HuH-7.5 (cell line): ENCODE data around the gene C1QTNF8.
"Not testable (repeated sequence)": the region's sequence is repeated elsewhere in the genome, so short reads cannot be mapped to it uniquely, and the experiment has no call there.

Experiments used
- DNase-seq: peaks from one replicate; pipeline ENCODE4 v3.0.0; 2011; ENCODE audit warnings: low spot score

The C1QTNF8 gene

DNA sequence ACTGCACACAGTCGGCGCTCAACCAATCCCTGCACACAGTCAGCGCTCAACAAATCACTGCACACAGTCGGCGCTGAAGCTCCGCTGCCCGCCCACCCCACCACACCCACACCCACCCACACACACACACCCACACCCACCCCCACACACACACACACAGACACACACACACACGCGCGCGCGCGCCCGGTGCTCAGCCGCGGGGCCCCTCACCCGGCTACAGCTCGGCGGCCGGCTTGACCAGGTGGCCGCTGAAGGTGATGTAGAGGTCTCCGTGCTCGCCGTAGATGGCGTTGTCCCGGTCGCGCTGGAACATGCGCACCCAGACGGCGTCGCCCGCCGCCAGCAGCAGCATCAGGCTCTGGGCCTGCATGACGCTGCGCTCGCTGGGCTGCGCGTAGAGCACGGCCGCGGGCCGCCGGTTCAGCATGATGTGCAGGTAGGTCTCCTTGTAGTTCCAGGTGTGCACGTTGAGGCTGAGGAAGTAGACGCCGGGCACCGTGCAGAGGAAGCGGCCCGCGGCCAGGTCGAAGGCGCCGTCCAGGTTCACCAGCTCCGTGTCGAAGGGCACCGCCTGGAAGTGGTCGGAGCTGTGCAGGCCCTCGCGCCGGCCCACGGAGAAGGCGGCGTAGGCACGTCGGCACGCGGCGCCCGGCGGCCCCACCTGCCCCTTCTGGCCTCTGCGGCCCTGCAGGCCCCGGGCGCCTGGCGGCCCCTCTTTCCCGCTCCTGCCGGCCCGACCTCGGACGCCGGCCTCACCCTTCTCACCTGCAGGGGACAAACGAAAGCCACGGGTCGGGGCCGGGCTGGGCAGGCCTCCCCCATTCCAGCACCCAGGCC is 2.5 kb downstream of the C1QTNF8 start:
- no peak for DNase-seq

DNA sequence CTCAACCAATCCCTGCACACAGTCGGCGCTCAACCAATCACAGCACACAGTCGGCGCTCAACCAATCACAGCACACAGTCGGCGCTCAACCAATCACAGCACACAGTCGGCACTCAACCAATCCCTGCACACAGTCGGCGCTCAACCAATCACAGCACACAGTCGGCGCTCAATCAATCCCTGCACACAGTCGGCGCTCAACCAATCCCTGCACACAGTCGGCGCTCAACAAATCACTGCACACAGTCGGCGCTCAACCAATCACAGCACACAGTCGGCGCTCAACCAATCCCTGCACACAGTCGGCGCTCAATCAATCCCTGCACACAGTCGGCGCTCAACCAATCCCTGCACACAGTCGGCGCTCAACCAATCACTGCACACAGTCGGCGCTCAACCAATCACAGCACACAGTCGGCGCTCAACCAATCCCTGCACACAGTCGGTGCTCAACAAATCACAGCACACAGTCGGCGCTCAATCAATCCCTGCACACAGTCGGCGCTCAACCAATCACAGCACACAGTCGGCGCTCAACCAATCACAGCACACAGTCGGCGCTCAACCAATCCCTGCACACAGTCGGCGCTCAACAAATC is 3.3 kb downstream of the C1QTNF8 start:
- DNase-seq = not testable (repeated sequence)

- DNase-seq = no peak
Observed at GRCh38 chr16:1091992-1092552, 4.0 kb downstream of the C1QTNF8 start.

GRCh38 chr16:1090620-1091587 is 5.1 kb downstream of the C1QTNF8 start:
- DNase-seq = no peak

- DNase-seq = peak; percentile 96
Observed at GRCh38 chr16:1089822-1090619, 6.0 kb downstream of the C1QTNF8 start.

GRCh38 chr16:1089439-1089821 is 6.6 kb downstream of the C1QTNF8 start:
- DNase-seq = no peak

- DNase-seq = no peak
Observed at GRCh38 chr16:1088295-1089170, 7.5 kb downstream of the C1QTNF8 start.

DNA sequence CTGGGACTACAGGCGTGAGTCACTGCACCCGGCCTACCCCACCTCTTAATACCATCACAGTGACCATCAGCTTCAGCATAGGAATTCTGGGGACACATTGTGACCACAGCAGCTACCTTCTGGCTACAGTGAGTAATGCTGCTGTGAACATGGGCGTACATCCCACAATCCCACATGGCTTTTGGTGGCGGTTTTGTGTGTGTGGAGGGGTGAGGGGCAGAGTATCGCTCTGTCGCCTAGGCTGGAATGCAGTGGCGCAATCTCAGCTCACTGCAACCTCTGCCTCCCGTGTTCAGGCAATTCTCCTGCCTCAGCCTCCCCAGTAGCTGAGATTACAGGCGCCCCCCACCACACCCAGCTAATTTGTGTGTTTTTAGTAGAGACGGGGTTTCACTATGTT is 9.6 kb downstream of the C1QTNF8 start:
- DNase-seq = not testable (repeated sequence)

DNA sequence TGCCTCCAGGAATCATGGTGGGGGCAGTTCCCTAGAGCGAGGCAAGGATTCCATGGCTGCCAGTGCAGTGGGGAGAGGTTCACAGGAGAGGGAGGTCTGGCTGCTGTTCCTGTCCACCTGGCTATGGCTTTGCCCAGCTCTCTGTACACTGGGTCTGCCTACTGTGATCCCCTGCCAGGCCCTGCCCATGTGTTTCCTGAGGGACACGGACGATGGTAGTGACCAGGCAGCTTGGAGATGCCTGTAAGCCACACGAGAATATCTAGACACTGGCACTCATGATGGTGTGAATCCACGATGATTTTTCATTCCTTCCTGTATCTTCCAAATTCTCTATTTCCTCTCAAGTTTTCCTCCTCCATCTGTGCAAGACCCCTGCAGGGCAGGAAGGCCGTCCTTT is 11.1 kb downstream of the C1QTNF8 start:
- DNase-seq = no peak

DNA sequence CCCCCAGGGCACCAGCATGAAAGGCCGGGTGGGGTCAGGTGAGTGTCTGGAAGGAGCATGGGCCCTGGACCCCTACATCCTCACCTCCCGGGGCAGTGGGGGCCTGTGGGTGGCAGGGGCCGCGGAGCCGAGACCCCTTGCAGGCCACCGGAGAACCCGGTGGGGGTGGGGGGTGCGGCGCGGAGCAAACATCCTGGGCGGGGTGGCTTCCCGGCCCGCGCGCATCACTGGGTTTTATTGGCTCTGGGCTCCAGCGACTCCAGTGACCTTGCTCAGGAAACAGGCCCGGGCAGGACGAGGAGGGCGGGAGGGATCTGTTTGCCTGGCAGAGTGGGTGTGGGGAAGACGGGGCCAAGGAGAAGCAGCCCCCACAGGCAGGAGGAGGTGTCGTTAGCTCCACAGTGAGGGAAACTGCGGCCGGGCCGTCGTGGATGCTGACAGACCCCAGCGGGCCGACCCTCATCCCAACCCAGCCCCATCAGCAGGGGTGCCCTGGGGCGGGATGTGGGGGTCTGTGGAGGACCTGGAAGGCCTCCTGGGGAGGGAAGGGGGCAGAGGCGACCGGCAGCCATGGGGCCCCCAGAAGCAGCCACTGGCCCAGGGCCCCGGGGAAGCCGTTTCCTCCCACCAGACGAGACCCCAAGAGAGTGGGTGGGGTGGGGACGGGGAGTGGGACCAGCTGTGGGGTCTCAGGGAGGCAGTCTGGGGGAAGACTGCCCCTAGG is 12.9 kb downstream of the C1QTNF8 start:
- DNase-seq = no peak

DNA sequence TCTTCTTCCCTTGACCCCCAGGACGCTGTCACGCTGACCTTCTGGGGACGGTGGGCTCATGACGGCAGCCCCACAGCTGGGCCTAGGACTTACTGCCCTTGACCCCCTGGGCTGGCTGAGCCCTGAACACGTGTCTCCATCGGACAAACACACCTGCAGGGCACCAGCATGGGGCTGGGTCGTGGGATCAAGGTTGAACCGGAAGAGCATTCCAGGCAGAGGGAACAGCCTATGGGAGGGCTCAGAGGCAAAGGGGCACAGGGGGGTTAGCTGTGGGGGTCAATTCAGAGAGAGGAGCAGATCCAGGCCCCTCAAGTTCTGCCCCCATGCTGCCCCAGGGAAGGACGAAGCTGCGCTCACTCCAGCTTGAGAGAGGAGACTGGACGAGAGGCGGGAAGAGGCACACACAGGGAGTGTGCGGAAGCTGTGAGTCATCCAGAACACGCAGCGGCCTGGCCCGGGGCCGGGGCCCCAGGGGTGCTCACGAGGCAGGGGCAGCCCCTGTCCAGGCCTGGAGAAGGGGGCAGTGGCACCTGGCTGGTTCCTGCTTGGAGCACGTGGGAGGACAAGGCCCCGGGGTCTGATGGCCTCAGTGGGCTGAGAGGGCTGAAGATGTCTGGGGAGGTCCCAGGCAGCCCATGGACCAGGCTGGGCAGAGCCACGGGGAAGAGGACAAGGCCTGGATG is 13.6 kb downstream of the C1QTNF8 start:
- no peak for DNase-seq

DNA sequence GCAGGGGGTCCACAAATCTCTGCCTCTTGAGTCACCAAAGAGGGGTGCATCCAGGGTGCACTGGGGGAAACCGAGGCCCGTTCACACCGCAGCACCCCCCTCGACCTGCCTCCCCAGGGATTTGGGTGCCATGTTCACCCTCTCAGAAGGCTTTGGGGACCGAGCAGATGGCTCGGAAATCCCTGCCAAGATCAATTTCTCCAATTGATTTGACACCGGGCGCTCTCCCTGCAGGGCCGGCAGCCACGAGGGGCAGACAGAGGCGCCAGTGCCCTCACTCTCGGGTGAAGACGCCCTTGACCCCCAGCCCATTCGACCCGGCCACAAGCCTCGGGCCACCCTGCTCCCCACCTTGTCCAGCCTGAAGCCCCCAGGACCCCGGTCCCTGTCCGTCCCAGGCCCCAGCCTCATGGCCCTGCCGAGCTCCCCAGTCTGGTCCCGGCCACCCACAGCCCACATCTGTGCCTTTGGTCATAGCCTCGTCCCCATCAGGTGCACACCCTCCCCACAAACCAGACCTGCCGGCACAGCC is 14.2 kb downstream of the C1QTNF8 start:
- no peak for DNase-seq

- DNase-seq = no peak
Observed at GRCh38 chr16:1080801-1081733, 15.0 kb downstream of the C1QTNF8 start.

DNA sequence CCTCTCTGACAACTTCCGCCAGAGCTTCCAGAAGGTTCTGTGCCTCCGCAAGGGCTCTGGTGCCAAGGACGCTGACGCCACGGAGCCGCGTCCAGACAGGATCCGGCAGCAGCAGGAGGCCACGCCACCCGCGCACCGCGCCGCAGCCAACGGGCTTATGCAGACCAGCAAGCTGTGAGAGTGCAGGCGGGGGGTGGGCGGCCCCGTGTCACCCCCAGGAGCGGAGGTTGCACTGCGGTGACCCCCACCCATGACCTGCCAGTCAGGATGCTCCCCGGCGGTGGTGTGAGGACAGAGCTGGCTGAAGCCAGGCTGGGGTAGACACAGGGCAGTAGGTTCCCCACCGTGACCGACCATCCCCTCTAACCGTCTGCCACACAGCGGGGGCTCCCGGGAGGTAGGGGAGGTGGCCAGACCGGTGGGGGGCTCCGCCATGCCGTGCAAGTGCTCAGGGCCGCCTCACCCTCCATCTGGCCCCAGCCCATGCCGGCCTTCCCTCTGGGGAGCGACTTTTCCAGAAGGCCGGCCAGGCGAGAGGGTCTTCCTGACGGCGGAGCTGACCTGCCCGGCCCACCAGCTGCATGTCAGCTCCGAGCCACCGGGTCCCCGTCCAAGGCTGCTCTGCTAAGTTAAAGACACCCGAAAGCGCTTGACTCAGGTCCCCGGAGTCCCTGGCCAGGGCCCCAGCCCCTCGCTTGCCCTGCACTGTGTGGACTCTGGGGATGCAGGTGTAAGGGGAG is 16.1 kb downstream of the C1QTNF8 start:
- DNase-seq = no peak

DNA sequence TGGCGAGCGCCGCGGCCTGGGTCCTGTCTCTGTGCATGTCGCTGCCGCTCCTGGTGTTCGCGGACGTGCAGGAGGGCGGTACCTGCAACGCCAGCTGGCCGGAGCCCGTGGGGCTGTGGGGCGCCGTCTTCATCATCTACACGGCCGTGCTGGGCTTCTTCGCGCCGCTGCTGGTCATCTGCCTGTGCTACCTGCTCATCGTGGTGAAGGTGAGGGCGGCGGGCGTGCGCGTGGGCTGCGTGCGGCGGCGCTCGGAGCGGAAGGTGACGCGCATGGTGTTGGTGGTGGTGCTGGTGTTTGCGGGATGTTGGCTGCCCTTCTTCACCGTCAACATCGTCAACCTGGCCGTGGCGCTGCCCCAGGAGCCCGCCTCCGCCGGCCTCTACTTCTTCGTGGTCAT is 16.7 kb downstream of the C1QTNF8 start:
- no peak for DNase-seq

DNA sequence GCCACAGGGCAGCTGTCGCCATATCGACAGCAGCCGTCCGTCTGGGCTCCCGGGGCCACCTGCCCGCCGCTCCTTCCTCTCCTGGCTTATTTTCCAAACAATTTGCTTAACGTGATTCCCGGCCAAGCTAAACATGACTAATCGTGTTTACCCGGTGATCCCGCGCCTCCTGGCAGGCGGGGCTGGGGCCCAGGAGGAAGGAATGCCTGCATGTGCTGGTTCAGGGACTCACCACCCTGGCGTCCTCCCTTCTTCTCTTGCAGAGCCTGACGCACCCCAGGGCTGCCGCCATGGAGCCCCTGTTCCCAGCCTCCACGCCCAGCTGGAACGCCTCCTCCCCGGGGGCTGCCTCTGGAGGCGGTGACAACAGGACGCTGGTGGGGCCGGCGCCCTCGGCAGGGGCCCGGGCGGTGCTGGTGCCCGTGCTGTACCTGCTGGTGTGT is 17.4 kb downstream of the C1QTNF8 start:
- DNase-seq = peak; percentile 79
